AG10803 (cell line): ENCODE results near the gene SPPL2C.

Experiments
- DNase-seq: peaks from one replicate; pipeline ENCODE4 v3.0.0; 2010; ENCODE audit warnings: low read depth
- H3K4me3 ChIP-seq: 2 replicates; pipeline ENCODE4 v1.5.1; 2011; ENCODE audit warnings: mild to moderate bottlenecking, low read length, control low read depth
- TF ChIP-seq, protein P1 (sequence below): conservative IDR thresholded peaks from 2 replicates; pipeline ENCODE4 v1.5.1; 2011; ENCODE audit warnings: mild to moderate bottlenecking, low read length, control low read depth, inconsistent platforms

The SPPL2C gene

DNA sequence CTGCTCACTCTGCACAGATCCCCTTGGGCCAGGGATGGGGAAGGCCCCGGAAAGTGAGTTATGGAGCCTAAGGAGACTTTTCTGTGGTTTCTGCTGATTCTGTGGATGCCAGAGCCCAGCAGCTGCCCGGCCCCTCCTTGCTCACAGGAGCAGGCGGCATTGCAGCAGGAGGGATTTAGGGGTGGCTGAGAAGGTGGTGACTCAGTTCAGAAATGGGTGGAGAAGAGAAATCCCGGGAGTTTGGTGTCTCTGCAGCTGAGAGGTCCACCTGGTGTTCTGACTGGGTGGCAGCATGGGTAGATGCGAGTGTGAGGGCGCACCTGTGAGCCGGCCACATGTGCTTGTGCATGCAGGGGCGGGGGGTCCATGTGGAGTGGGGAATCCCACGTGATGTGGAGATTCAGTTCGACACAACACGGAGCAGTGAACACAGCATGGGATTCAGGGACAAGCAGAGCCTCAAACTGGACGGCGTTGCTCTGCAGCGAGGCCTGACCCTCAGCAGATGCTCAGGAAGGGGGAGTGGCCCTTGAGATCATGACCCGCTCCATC, 16.0 kb upstream of the SPPL2C start:
- H3K4me3 ChIP-seq: no peak overlapping the region
- DNase-seq: no peak

DNA sequence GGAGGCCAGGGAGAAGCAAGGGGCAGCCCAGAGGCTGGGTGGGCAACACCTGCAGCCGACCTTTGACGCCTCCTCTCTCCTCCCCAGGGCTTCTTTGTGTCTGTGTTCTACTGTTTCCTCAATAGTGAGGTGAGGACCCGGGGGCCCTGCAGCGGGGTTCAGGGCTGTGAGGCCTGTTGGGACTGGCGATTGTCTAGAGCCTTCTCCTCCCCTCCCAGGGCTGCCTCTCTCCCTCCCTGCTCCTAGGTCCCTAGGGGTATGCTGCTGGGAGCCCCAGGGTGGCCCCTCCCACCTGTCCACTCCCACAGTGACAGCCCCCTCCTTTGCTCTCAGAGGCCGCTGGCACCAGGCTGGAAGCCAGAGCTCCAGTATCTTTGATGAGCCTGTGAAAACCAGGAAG, 10.8 kb upstream of the SPPL2C start:
- TF ChIP-seq, protein P1, sequence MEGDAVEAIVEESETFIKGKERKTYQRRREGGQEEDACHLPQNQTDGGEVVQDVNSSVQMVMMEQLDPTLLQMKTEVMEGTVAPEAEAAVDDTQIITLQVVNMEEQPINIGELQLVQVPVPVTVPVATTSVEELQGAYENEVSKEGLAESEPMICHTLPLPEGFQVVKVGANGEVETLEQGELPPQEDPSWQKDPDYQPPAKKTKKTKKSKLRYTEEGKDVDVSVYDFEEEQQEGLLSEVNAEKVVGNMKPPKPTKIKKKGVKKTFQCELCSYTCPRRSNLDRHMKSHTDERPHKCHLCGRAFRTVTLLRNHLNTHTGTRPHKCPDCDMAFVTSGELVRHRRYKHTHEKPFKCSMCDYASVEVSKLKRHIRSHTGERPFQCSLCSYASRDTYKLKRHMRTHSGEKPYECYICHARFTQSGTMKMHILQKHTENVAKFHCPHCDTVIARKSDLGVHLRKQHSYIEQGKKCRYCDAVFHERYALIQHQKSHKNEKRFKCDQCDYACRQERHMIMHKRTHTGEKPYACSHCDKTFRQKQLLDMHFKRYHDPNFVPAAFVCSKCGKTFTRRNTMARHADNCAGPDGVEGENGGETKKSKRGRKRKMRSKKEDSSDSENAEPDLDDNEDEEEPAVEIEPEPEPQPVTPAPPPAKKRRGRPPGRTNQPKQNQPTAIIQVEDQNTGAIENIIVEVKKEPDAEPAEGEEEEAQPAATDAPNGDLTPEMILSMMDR: no peak
- no peak for DNase-seq
- H3K4me3 ChIP-seq: no peak overlapping the region

More for the DNA sequence above, 16.0 kb upstream of the SPPL2C start:
- TF ChIP-seq, protein P1: no peak

DNA sequence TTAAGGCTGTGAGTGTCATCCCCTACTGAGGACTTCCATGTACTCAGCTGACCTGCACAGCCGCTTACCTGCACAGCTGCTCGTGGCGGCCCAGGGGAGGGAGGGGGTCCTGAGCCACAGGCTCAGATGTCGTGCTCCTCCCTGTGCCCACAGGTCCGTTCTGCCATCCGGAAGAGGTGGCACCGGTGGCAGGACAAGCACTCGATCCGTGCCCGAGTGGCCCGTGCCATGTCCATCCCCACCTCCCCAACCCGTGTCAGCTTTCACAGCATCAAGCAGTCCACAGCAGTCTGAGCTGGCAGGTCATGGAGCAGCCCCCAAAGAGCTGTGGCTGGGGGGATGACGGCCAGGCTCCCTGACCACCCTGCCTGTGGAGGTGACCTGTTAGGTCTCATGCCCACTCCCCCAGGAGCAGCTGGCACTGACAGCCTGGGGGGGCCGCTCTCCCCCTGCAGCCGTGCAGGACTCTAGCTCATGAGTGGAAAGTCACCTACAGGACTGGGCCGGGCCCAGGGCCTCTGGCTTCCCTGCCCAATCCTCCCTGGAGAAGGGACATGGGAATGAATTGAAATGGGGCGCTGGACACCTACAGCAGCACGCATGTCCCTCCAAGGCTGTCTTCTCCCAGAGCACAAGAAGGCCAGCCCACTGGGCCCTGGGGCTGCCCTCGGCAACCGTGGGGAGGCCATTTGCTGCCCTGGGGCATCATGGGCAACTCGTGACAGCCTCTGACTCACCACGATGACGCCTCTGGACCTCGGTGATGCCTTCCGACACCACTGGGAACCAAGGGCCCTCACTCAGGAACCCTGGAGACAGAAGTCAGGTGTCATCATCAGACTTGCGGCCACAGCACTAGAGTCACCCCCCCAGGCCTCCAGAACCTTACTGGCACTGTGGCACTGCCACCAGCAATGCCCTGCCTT, 9.9 kb upstream of the SPPL2C start:
- TF ChIP-seq, protein P1: no peak
- no peak overlapping the region for H3K4me3 ChIP-seq
- no peak for DNase-seq

DNA sequence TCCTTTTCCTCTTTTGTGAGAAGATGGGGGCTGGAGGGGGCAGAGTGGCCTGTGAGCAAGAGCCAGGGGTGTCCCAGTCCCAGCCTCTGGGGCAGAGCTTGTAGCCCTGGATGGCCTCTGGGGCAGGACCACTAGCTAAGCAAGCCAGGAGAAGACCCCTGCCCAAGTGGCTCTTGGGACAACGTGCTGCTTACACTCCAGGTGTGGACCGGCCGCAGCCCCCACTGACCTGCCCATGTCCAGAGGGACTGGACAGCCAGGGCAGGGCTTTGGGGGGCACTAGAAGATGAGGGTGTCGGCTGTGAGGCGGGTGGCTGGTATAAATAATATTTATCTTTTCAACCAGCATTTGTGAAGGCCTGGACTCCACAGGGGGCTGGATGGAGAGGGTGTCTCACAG, 9.2 kb upstream of the SPPL2C start:
- H3K4me3 ChIP-seq: no peak overlapping the region
- DNase-seq: no peak
- TF ChIP-seq, protein P1: no peak

DNA sequence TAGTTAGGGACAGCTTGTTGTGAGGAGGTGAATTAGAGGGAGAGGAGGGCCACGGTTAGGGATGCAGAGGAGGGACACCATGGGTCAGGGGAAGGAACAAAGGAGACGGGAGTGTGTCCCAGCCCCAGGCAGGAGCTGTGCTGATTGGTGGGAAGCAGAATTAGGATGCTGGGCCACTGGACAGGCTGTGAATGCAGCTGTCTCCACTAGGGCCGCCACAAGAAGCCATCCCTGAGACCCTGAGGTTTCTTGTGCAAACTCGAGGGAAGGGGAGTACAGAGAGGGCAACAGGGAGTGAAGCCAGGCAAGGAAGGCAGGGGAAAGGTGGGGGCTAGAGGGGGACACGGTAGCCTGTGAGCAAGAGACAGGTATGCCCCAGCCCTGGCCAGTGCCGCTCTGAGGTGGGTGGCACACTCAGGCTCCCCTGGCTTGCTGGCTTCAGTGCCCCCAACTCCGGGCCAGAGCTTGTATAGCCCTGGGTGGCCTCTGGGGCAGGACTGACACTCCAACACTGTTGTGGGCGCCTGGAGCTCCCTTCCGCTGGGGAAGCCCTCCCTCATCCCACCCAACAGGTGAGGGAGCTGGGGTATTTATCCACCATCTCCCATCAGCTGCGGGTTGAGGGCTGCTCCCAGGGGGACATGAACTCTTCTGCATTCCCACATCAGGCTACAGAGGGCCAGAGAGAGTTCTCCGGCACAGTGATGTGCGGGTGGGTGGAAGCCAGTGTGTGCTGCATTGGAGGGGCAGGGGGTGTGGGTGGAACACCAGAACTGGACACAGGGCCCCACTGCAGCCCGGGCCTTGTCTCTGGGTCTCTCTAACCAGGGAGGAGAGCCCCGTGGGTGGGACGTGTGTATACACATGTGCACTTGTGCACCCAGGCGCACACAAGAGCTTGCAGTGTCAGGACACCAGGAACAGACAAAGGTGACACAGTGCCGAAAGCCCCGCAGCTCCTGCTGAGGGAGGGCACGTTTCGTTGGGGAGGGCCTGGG, 8.3 kb upstream of the SPPL2C start:
- no peak overlapping the region for H3K4me3 ChIP-seq
- TF ChIP-seq, protein P1: no peak
- DNase-seq: no peak

DNA sequence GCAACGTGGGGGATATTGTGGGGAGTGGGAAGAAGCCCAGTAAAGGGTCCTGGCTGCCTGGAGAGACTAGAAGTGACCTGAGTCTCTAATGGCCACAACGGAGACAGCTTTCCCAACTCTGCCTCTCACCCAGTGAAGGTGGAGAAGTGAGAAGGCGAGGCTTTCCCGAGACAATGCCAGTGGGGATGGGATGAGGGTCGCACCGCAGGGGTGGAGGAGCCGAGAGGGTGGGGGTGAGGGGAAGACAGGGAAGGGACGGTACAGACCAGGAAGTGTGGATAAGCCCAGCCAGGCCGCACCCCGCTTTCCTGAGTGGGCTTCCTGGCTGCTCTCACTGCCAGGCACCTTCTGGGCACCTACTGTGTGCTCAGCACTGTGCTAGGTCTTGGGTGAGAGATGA, 7.5 kb upstream of the SPPL2C start:
- DNase-seq: no peak
- TF ChIP-seq, protein P1: no peak
- H3K4me3 ChIP-seq: no peak overlapping the region
